Skeletal muscle satellite cell (primary cell): ENCODE data around the gene SEC24B. TPM values are rescaled to one million over a fixed set of nuclear protein-coding genes. Genes with fewer than 3 reads are reported as not detected.

Source experiments
- H3K27me3 ChIP-seq: 2 replicates; pipeline ENCODE4 v1.7.0; 2013; ENCODE audit warnings: low read length; ENCODE audit not compliant: control insufficient read depth, insufficient read depth
- H3K36me3 ChIP-seq: 2 replicates; pipeline ENCODE4 v1.7.0; 2013; ENCODE audit warnings: mild to moderate bottlenecking, control low read depth, low read length; ENCODE audit not compliant: insufficient read depth
- H3K4me1 ChIP-seq: 2 replicates; pipeline ENCODE4 v1.7.0; 2013; ENCODE audit warnings: low read length; ENCODE audit not compliant: control insufficient read depth, insufficient read depth
- H3K4me2 ChIP-seq: 2 replicates; pipeline ENCODE4 v1.7.0; 2013; ENCODE audit warnings: mild to moderate bottlenecking, low read length
- H3K4me3 ChIP-seq: 2 replicates; pipeline ENCODE4 v1.7.0; 2013; ENCODE audit warnings: low read length
- H3K9ac ChIP-seq: 2 replicates; pipeline ENCODE4 v1.7.0; 2013; ENCODE audit warnings: mild to moderate bottlenecking, low read depth, low read length, moderate library complexity
- H3K9me3 ChIP-seq: replicated peaks from 2 replicates; pipeline ENCODE4 v1.7.0; 2013; ENCODE audit warnings: mild to moderate bottlenecking, control low read depth, low read length
- small RNA-seq: library from RNA; depleted of rRNA; stranded (forward); fragments of <200 nt; gene quantifications from one replicate; pipeline ENCODE3, GENCODE V24; 2012

The SEC24B gene

DNA sequence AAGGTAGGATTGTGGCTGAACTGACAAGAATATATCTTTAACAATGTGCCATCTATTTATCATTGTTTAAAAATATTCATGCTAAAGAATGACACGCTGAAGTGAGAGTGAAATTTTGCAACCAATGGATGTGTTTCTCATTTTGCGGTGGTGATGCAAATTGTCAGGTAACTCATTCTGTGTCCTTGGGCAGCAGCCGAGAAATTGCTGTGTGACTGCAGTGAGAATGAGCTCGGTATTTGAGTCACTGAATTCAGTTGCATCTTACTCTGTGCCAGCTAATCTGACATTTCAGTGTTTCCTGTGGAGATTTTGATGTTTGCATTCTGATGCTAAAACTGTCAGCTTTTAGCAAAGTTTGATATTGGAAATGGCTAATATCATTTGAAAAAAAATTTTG, 154.6 kb downstream of the SEC24B start:
- no peak overlapping the region for H3K4me3 ChIP-seq
- no peaks in the 10 kb centered on the region for H3K9me3 ChIP-seq
- no peak overlapping the region for H3K9ac ChIP-seq
- H3K4me2 ChIP-seq = no peak overlapping the region
- H3K27me3 ChIP-seq = no peaks in the 10 kb centered on the region
- no peaks in the 10 kb centered on the region for H3K36me3 ChIP-seq
- no peaks in the 10 kb centered on the region for H3K4me1 ChIP-seq

DNA sequence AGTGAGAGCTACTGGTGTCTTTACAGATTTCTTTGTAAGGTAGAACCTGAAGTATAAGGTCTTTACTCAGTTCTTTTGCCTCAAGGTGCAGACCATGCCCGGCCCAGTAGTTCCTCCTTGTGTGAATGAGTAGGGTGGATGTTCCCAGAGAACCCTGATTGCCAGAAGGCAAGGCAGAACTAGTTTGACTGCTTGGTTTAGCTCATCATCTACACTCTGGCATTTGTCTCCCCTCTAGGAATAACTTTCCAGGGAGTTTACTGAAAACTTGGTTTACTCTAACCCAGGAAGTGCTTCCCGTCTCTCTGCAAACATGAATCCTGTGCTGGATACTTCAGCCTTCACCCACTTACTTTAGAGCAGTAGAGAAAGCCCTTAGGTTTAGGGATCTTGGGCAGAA, 155.5 kb downstream of the SEC24B start:
- H3K4me2 ChIP-seq = no peak overlapping the region
- H3K27me3 ChIP-seq = no peaks in the 10 kb centered on the region
- no peaks in the 10 kb centered on the region for H3K36me3 ChIP-seq
- no peak overlapping the region for H3K4me3 ChIP-seq
- H3K4me1 ChIP-seq = no peaks in the 10 kb centered on the region
- no peaks in the 10 kb centered on the region for H3K9me3 ChIP-seq
- no peak overlapping the region for H3K9ac ChIP-seq

DNA sequence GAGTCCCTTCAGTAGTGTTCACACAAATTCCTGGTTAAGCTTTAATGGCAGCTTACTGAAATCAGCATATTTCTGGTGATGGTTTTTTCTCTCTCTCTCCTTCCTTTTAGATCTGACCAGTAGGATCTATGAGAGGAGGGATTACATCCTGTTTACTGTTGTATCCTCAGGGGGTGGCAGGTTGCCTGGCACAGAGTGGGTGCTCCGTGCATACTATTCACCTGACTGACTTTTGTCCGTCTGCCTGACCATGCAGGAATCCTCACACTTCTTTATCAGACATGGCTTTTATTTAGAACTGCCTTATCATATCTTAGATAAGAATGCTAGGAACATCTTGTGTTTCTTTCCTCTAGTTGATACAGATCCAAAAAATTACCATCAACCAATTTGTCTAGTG, 156.0 kb downstream of the SEC24B start:
- Histone ChIP-seq H3K36me3 (no peaks in the 10 kb centered on the region), H3K27me3 (no peaks in the 10 kb centered on the region), H3K4me3 (no peak overlapping the region), H3K4me1 (no peaks in the 10 kb centered on the region), H3K9me3 (no peaks in the 10 kb centered on the region), H3K9ac (no peak overlapping the region), H3K4me2 (no peak overlapping the region)

Small RNA genes within 50 kb of the gene (small RNA-seq; reads per million reads assigned to genes)
- gene MIR576 = 1.7 reads per million, percentile 60 among the genes with 10 or more reads in this experiment
- gene RN7SL55P = not detected
